Hepatocyte (in vitro differentiated cells): Measurements from ENCODE around the gene KY.

ENCODE experiments used
- EZH2 ChIP-seq: fragments of 200-600 bp; sonication (generic); IDR thresholded peaks from 2 replicates; pipeline ENCODE4 v1.6.1; 2016; ENCODE audit warnings: antibody characterized with exemption, mild to moderate bottlenecking, borderline replicate concordance
- TF ChIP-seq, protein P1 (sequence below): fragments of 200-600 bp; sonication (generic); IDR thresholded peaks from 2 replicates; pipeline ENCODE4 v1.5.1; 2016; ENCODE audit warnings: antibody characterized with exemption, mild to moderate bottlenecking; ENCODE audit not compliant: poor library complexity

DNA sequence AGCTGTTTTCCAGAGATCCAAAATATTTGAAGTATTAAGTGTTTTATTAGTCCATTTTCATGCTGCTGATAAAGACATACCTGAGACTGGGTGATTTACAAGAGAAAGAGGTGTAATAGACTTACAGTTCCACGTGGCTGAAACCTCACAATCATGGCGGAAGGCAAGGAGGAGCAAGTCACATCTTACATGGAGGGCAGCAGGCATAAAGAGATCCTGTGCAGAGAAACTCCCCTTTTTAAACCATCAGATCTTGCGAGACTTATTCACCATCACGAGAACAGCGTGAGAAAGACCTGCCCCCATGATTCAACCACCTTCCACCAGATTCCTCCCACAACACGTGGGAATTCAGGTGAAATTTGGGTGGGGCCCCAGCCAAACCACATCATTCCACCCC, 82.0 kb downstream of the KY start:
- TF ChIP-seq, protein P1, sequence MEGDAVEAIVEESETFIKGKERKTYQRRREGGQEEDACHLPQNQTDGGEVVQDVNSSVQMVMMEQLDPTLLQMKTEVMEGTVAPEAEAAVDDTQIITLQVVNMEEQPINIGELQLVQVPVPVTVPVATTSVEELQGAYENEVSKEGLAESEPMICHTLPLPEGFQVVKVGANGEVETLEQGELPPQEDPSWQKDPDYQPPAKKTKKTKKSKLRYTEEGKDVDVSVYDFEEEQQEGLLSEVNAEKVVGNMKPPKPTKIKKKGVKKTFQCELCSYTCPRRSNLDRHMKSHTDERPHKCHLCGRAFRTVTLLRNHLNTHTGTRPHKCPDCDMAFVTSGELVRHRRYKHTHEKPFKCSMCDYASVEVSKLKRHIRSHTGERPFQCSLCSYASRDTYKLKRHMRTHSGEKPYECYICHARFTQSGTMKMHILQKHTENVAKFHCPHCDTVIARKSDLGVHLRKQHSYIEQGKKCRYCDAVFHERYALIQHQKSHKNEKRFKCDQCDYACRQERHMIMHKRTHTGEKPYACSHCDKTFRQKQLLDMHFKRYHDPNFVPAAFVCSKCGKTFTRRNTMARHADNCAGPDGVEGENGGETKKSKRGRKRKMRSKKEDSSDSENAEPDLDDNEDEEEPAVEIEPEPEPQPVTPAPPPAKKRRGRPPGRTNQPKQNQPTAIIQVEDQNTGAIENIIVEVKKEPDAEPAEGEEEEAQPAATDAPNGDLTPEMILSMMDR, result no peak
- TF ChIP-seq EZH2, result no peak
